K562 (cell line): ENCODE measurements around the gene CRLF1. TPM values are rescaled to one million over a fixed set of nuclear protein-coding genes. Genes with fewer than 3 reads are reported as not detected.

Experiments used
- BRCA1 ChIP-seq, 2 experiments: fragments of 450-650 bp in 1 of 2; sonication (generic) in 1 of 2; formaldehyde crosslinking in 1 of 2; IDR thresholded peaks; 2 replicates each; pipeline versions ENCODE4 v1.5.0 to v1.6.1; 2017 to 2020; ENCODE audit warnings: mild to moderate bottlenecking in 1 of 2, missing genetic modification reagents in 1 of 2
- C11orf30 ChIP-seq: fragments of 450-650 bp; IDR thresholded peaks from 2 replicates; pipeline ENCODE4 v1.6.1; 2016; ENCODE audit warnings: low read depth, mild to moderate bottlenecking
- CC2D1A ChIP-seq: fragments of 450-650 bp; IDR thresholded peaks from 2 replicates; pipeline ENCODE4 v1.6.1; 2017; ENCODE audit warnings: mild to moderate bottlenecking
- DACH1 ChIP-seq: fragments of 450-650 bp; IDR thresholded peaks from 2 replicates; pipeline ENCODE4 v1.6.1; 2018; ENCODE audit not compliant: partially characterized antibody
- E2F6 ChIP-seq, 2 experiments: IDR thresholded peaks; 2 replicates each; pipeline ENCODE4 v1.6.1; 2011; ENCODE audit warnings: borderline replicate concordance in 1 of 2, control low read depth in 1 of 2, low read depth in 1 of 2, low read length in 1 of 2, mild to moderate bottlenecking in 1 of 2, mixed read lengths in 1 of 2, moderate library complexity in 1 of 2; ENCODE audit not compliant: insufficient read depth in 1 of 2, insufficient read length in 1 of 2, poor library complexity in 1 of 2, severe bottlenecking in 1 of 2; ENCODE audit errors: extremely low read depth in 1 of 2
- FUS ChIP-seq: fragments of 200-400 bp; formaldehyde crosslinking; optimal IDR thresholded peaks from 2 replicates; pipeline ENCODE3; 2017; ENCODE audit warnings: low read depth, low read length
- GTF2A2 ChIP-seq: IDR thresholded peaks from 2 replicates; pipeline ENCODE4 v1.6.1; 2016; ENCODE audit warnings: mild to moderate bottlenecking, missing genetic modification characterization, missing compliant biosample characterization
- NELFE ChIP-seq: IDR thresholded peaks from 2 replicates; pipeline ENCODE4 v1.6.1; 2011; ENCODE audit warnings: mild to moderate bottlenecking; ENCODE audit not compliant: insufficient read depth, insufficient read length
- NRF1 ChIP-seq, 2 experiments: fragments of 450-650 bp; IDR thresholded peaks in 1 of 2; conservative IDR thresholded peaks in 1 of 2; 2 replicates each; pipeline ENCODE4 v1.6.1; 2014; ENCODE audit warnings: mild to moderate bottlenecking in 2 of 2
- PHF21A ChIP-seq: fragments of 450-650 bp; IDR thresholded peaks from 2 replicates; pipeline ENCODE4 v1.6.1; 2017; ENCODE audit warnings: low read depth, borderline replicate concordance
- SRSF7 ChIP-seq: fragments of 200-400 bp; formaldehyde crosslinking; optimal IDR thresholded peaks from 2 replicates; pipeline ENCODE3; 2017; ENCODE audit warnings: mild to moderate bottlenecking, low read depth, low read length
- SUPT5H ChIP-seq: fragments of 450-650 bp; IDR thresholded peaks from 2 replicates; pipeline ENCODE4 v1.6.1; 2016
- TBL1XR1 ChIP-seq, 2 experiments: IDR thresholded peaks; 2 replicates each; pipeline ENCODE4 v1.6.1; 2012; ENCODE audit warnings: improper control_type of control experiment in 2 of 2, low read length in 2 of 2, mild to moderate bottlenecking in 1 of 2
- THRA ChIP-seq: fragments of 450-650 bp; IDR thresholded peaks from 2 replicates; pipeline ENCODE4 v1.6.1; 2017; ENCODE audit warnings: mild to moderate bottlenecking, moderate library complexity
- UBTF ChIP-seq, 2 experiments: IDR thresholded peaks; 2 replicates each; pipeline ENCODE4 v1.6.1; 2012; ENCODE audit warnings: improper control_type of control experiment in 2 of 2, low read depth in 2 of 2, low read length in 2 of 2, borderline replicate concordance in 1 of 2
- ZFP1 ChIP-seq: fragments of 450-650 bp; formaldehyde crosslinking; IDR thresholded peaks from 2 replicates; pipeline ENCODE4 v1.4.0; 2020; ENCODE audit warnings: mild to moderate bottlenecking, mixed read lengths
- ZNF134 ChIP-seq: fragments of 250-450 bp; sonication (Bioruptor Pico); conservative IDR thresholded peaks from 2 replicates; pipeline ENCODE4 v1.4.0; 2020
- ZNF175 ChIP-seq: fragments of 200-800 bp; sonication (Bioruptor generic); IDR thresholded peaks from 2 replicates; pipeline ENCODE4 v1.6.1; 2016; ENCODE audit warnings: low read depth, mild to moderate bottlenecking, missing genetic modification characterization, missing compliant biosample characterization
- ZNF280B ChIP-seq: fragments of 250-450 bp; sonication (Bioruptor Pico); IDR thresholded peaks from 2 replicates; pipeline ENCODE4 v1.5.1; 2021; ENCODE audit warnings: mild to moderate bottlenecking
- ZNF354B ChIP-seq: fragments of 250-450 bp; sonication (Bioruptor Pico); IDR thresholded peaks from 2 replicates; pipeline ENCODE4 v1.4.0; 2020
- ZNF445 ChIP-seq: fragments of 250-450 bp; sonication (Bioruptor Pico); IDR thresholded peaks from 2 replicates; pipeline ENCODE4 v1.4.0; 2020; ENCODE audit warnings: low read depth, mild to moderate bottlenecking, moderate library complexity
- polyA plus RNA-seq, 8 experiments: library from polyadenylated mRNA; depleted of rRNA in 4 of 8; stranded (reverse) in 5 of 8; unstranded in 3 of 8; fragments of >200 nt; fragmentation: Nextera tagmentation in 2 of 8; fragmentation: Illumina TruSeq in 1 of 8; extraction: Ambion mirVana in 2 of 8; extraction: Trizol in 1 of 8; gene quantifications; 2 replicates each; pipeline versions ENCODE4 v1.2.1 to v1.2.3, GENCODE V29; 2011 to 2014; ENCODE audit warnings: inconsistent platforms in 1 of 8, missing spikeins in 1 of 8
- total RNA-seq, 7 experiments: library from RNA; depleted of rRNA in 6 of 7; stranded (reverse); fragments of >200 nt in 6 of 7; fragmentation: Illumina TruSeq in 2 of 7; extraction: Trizol in 2 of 7; gene quantifications; 2 replicates each; pipeline versions ENCODE4 v1.2.1 to v1.2.3, GENCODE V29; 2011 to 2021; ENCODE audit warnings: low replicate concordance in 1 of 7

CRLF1 gene
- total and polyA plus RNA-seq, 9 of the 15 experiments (the other 6 are each of a cell fraction or from before 2014, with no cell fraction given) = 0.85 to 3.6 (median 1.7) TPM

GRCh38 chr19:18590273-18591272, 16.0 kb downstream of the CRLF1 start (continued):
- no peak for TF ChIP-seq TBL1XR1 (IDR thresholded peaks at IDR 0.05; ENCODE audit: low read length in 2 of 2)
- no peak for TF ChIP-seq BRCA1 (IDR thresholded peaks at IDR 0.05)
- TF ChIP-seq BRCA1 (CRISPR knock-in tag; IDR thresholded peaks at IDR 0.05) = no peak
- peak; percentile 28 to 47; a peak in 3 of 4 replicates for TF ChIP-seq NRF1 (conservative IDR thresholded peaks at IDR 0.05 in 1 of 2, IDR thresholded peaks at IDR 0.05 in 1 of 2)
- 0 out of 2 replicates have a peak, but pooled peaks have one; percentile 28 for TF ChIP-seq SUPT5H
- no peak for TF ChIP-seq ZNF445 (CRISPR knock-in tag)
- no peak for TF ChIP-seq ZNF134 (CRISPR knock-in tag)
- TF ChIP-seq CC2D1A = no peak
- no peak for TF ChIP-seq ZNF280B (CRISPR knock-in tag)
- no peak for TF ChIP-seq C11orf30
- TF ChIP-seq GTF2A2 = no peak
- TF ChIP-seq FUS = no peak
- no peak for TF ChIP-seq DACH1
- no peak for TF ChIP-seq ZNF354B (CRISPR knock-in tag)
- no peak for TF ChIP-seq SRSF7
- TF ChIP-seq NELFE = no peak
- no peak for TF ChIP-seq PHF21A
- TF ChIP-seq ZFP1 (CRISPR knock-in tag) = no peak
- TF ChIP-seq E2F6 (IDR thresholded peaks at IDR 0.05; ENCODE audit: borderline replicate concordance in 1 of 2, extremely low read depth in 1 of 2, insufficient read depth in 1 of 2, insufficient read length in 1 of 2, low read depth in 1 of 2, low read length in 1 of 2, poor library complexity in 1 of 2, severe bottlenecking in 1 of 2) = peak in 1 of 2 experiments; percentile 54
- 0 out of 4 replicates have a peak, but pooled peaks of 1 of the 2 experiments have one; percentile 22 for TF ChIP-seq UBTF (IDR thresholded peaks at IDR 0.05; ENCODE audit: borderline replicate concordance in 1 of 2, low read depth in 2 of 2, low read length in 2 of 2)
- TF ChIP-seq ZNF175 (CRISPR knock-in tag) = no peak
- TF ChIP-seq THRA = no peak
